ENCODE data around the gene LYST. TPM values are rescaled to one million over a fixed set of nuclear protein-coding genes. Genes with fewer than 3 reads are reported as not detected.

The LYST gene
- total RNA-seq, 2 experiments from 2014 or later: 77.4 to 87.3 TPM

DNA sequence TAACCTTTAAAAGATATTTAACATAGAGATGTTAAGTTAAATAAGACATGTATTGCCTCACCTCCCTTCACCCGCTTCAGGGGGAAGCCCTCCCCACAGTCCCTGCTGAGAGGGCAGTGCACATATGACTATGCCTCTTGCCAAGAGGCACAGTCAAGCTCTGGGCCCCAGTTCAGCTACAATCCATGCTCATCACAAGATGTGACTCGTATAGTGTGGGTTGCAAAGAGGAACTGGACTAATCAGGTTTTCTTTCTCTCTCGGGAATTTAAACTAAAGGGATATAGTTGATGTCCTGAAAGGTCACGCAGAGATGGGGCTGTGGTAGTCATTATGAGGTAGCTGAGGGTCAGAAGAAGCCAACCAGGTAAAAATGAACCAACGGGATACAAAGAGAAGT, 35.6 kb downstream of the LYST start:
- peaks cover 16% of the 10 kb centered on the region for H3K36me3 Mint-ChIP-seq (ENCODE audit: low read depth)
- intact Hi-C loops (cut with micrococcal nuclease): no loop called here
- peak overlapping the region; percentile 77 for H3K27ac Mint-ChIP-seq
- peak; percentile 100 for ATAC-seq
- CTCF ChIA-PET: interaction anchor here (0.8 to 9.8 kb wide), 3 partner anchors 13 to 141 kb away, joined by 3 to 65 read pairs (median 12); no protein-coding TSS in a partner anchor
- POLR2A ChIA-PET: interaction anchor here (2.5 kb wide), 1 partner anchor 9 kb away, joined by 8 read pairs; no protein-coding TSS in a partner anchor
- peak; percentile 77 for DNase-seq
- H3K9me3 Mint-ChIP-seq: no peaks in the 10 kb centered on the region
- H3K4me3 Mint-ChIP-seq: no peak overlapping the region
- TF ChIP-seq, protein P1, sequence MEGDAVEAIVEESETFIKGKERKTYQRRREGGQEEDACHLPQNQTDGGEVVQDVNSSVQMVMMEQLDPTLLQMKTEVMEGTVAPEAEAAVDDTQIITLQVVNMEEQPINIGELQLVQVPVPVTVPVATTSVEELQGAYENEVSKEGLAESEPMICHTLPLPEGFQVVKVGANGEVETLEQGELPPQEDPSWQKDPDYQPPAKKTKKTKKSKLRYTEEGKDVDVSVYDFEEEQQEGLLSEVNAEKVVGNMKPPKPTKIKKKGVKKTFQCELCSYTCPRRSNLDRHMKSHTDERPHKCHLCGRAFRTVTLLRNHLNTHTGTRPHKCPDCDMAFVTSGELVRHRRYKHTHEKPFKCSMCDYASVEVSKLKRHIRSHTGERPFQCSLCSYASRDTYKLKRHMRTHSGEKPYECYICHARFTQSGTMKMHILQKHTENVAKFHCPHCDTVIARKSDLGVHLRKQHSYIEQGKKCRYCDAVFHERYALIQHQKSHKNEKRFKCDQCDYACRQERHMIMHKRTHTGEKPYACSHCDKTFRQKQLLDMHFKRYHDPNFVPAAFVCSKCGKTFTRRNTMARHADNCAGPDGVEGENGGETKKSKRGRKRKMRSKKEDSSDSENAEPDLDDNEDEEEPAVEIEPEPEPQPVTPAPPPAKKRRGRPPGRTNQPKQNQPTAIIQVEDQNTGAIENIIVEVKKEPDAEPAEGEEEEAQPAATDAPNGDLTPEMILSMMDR (IDR thresholded peaks at IDR 0.05): no peak
- H3K4me1 Mint-ChIP-seq (ENCODE audit: low read depth): peaks cover 22% of the 10 kb centered on the region
- no peaks in the 10 kb centered on the region for H3K27me3 Mint-ChIP-seq

DNA sequence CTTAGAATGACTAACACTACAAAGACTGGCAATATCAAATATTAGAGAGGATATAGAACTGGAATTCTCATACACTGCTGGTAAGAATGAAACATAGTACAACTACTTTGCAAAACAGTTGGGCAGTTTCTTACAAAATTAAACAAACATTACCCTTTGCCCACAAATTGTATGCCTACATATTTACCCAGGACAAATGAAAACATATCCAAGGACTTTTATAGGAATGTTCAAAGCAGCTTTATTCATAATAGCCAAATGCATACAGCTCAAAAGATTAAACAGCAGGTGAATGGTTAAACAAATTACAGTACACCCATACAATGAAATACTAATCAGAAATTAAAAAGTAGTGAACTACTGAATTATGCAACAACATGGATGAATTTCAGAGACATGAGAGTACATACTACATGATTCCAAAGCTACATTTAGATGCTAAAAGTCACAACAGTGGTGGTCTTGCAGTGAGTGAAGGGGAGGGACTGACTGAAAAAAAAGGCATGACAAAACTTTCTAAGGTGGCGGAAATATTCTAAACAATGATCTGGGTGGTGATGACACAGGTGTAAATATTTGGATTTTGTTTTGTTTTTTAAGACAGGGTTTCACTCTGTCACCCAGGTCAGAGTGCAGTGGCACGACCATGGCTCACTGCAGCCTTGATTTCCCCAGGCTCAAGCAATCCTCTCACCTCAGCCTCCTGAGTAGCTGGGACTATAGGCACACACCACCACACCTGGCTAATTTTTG, 40.4 kb downstream of the LYST start:
- TF ChIP-seq, protein P1 (IDR thresholded peaks at IDR 0.05): no peak
- Mint-ChIP-seq H3K4me1 (ENCODE audit: low read depth) (peaks cover 22% of the 10 kb centered on the region), H3K36me3 (ENCODE audit: low read depth) (peaks cover 30% of the 10 kb centered on the region), H3K4me3 (no peak overlapping the region), H3K27me3 (no peaks in the 10 kb centered on the region), H3K27ac (peak overlapping the region; percentile 31), H3K9me3 (no peaks in the 10 kb centered on the region)
- DNase-seq: no peak
- POLR2A ChIA-PET: interaction anchor here (0.7 kb wide), 1 partner anchor 43 kb away, joined by 4 read pairs; no protein-coding TSS in a partner anchor
- no peak for ATAC-seq
- intact Hi-C loops (cut with micrococcal nuclease): no loop called here
- CTCF ChIA-PET: no interaction called here

DNA sequence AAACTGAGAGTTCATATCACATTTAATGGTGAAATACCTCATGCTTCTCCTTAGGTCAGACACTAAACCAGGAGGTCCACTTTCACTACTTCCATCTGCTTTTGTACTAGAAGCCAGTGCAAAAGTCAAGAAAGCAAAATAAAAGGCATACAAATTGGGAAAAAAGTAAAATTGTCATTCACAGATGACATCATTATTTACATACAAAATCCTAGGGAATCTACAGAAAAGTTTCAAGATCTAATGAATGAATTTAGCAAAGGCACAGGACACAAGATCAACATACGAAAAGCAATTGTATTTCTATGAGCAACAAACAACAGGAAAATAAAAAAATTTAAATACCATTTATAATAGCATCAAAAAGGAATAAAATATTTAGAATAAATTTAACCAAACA, 41.5 kb downstream of the LYST start:
- POLR2A ChIA-PET: no interaction called here
- H3K4me3 Mint-ChIP-seq: no peak overlapping the region
- peaks cover 16% of the 10 kb centered on the region for H3K4me1 Mint-ChIP-seq (ENCODE audit: low read depth)
- TF ChIP-seq, protein P1 (IDR thresholded peaks at IDR 0.05): no peak
- DNase-seq: no peak
- H3K36me3 Mint-ChIP-seq (ENCODE audit: low read depth): peaks cover 23% of the 10 kb centered on the region
- no peaks in the 10 kb centered on the region for H3K27me3 Mint-ChIP-seq
- no peak overlapping the region for H3K27ac Mint-ChIP-seq
- intact Hi-C loops (cut with micrococcal nuclease): no loop called here
- H3K9me3 Mint-ChIP-seq: no peaks in the 10 kb centered on the region
- CTCF ChIA-PET: no interaction called here
- ATAC-seq: no peak

DNA sequence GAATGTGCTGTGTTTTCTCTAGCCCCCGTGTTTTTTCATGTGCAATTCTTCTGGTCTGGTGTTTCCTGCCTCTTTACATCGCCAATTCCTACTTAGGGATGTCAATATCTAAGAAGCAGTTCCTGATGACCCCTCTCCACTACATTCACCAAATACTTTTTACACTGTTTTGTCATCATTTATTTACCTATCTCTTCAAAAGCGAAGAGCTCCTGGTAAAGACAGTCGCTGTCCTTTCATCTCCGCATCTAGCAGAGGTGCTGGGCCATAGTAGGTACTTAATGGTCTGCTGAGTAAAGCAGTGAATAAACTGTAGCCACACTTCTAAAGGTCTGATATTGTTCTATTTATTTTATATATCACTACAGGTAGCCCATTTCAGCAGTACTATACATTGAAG, 43.0 kb downstream of the LYST start:
- ChIA-PET POLR2A (interaction anchor here (0.6 kb wide), 1 partner anchor 53 kb away, joined by 3 read pairs; no protein-coding TSS in a partner anchor), CTCF (no interaction called here)
- H3K4me1 Mint-ChIP-seq (ENCODE audit: low read depth): peaks cover 16% of the 10 kb centered on the region
- no peak overlapping the region for H3K27ac Mint-ChIP-seq
- TF ChIP-seq, protein P1 (IDR thresholded peaks at IDR 0.05): no peak
- H3K4me3 Mint-ChIP-seq: no peak overlapping the region
- DNase-seq (no peak), ATAC-seq (no peak)
- no peaks in the 10 kb centered on the region for H3K27me3 Mint-ChIP-seq
- peaks cover 25% of the 10 kb centered on the region for H3K36me3 Mint-ChIP-seq (ENCODE audit: low read depth)
- intact Hi-C loops (cut with micrococcal nuclease): no loop called here
- no peaks in the 10 kb centered on the region for H3K9me3 Mint-ChIP-seq

DNA sequence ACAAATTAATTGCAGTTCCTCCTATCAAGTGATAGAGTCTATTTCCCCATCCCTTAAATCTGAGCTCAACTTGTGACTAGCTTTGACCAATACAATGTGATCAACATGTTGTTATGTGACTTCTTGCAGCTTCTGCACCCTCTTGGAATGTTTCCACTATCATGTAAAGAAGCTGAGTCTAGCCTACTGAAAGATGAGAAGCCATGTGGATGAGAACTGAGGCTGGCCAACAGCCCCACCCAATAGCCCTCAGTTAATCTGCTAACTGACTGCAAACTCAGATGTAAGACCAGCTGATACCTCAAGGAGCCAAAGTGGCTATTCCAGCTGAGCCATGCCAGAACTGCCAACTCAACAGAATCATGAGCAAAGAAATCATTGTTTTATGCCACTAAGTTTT, 44.0 kb downstream of the LYST start:
- intact Hi-C loops (cut with micrococcal nuclease): no loop called here

More for the DNA sequence above, 44.0 kb downstream of the LYST start:
- no peak for ATAC-seq
- Mint-ChIP-seq H3K4me3 (no peak overlapping the region), H3K9me3 (no peaks in the 10 kb centered on the region), H3K27ac (no peak overlapping the region), H3K36me3 (ENCODE audit: low read depth) (peaks cover 21% of the 10 kb centered on the region), H3K27me3 (no peaks in the 10 kb centered on the region), H3K4me1 (ENCODE audit: low read depth) (peaks cover 16% of the 10 kb centered on the region)
- ChIA-PET POLR2A (no interaction called here), CTCF (interaction anchor here (1.5 kb wide), 1 partner anchor 20 kb away, joined by 5 read pairs; no protein-coding TSS in a partner anchor)
- TF ChIP-seq, protein P1 (IDR thresholded peaks at IDR 0.05): no peak
- no peak for DNase-seq
